Measurements from ENCODE around the gene KMT2E.
"Not testable (repeated sequence)": the region's sequence is repeated elsewhere in the genome, so short reads cannot be mapped to it uniquely, and the experiment has no call there.

Gene KMT2E

GRCh38 chr7:105046414-105046813 is 32.4 kb downstream of the KMT2E start:
- H3K4me1 ChIP-seq (ENCODE audit: insufficient read depth, low read length, severe bottlenecking), result no peaks in the 10 kb centered on the region
- TF ChIP-seq CTCF (IDR thresholded peaks at IDR 0.05; ENCODE audit: low read length) (no peak), EZH2 (IDR thresholded peaks at IDR 0.05; ENCODE audit: borderline replicate concordance, low read length) (no peak)
- H2AFZ ChIP-seq (ENCODE audit: low read length), result no peak overlapping the region
- H3K4me2 ChIP-seq (ENCODE audit: low read length), result no peak overlapping the region
- no peaks in the 10 kb centered on the region for H3K27me3 ChIP-seq (ENCODE audit: insufficient read depth, low read length)
- H3F3A ChIP-seq (ENCODE audit: insufficient read depth, low read length), result no peaks in the 10 kb centered on the region
- 0 out of 2 replicates have a peak, but pooled peaks cover 2% of the 10 kb centered on the region for H4K20me1 ChIP-seq (ENCODE audit: insufficient read depth, low read length)
- H3K79me2 ChIP-seq (ENCODE audit: insufficient read depth, low read length), result peaks cover 53% of the 10 kb centered on the region
- H3K36me3 ChIP-seq (ENCODE audit: insufficient read depth, low read length), result peaks cover 96% of the 10 kb centered on the region
- H3K4me3 ChIP-seq (ENCODE audit: low read depth, low read length, poor library complexity, severe bottlenecking), result no peak overlapping the region
- no peak overlapping the region for H3K9ac ChIP-seq (ENCODE audit: low read length)
- H3K27ac ChIP-seq (ENCODE audit: low read depth, low read length, poor library complexity, severe bottlenecking), result no peak overlapping the region
- no peaks in the 10 kb centered on the region for H3K9me2 ChIP-seq (ENCODE audit: low read depth, low read length)
- no peaks in the 10 kb centered on the region for H3K9me3 ChIP-seq (ENCODE audit: low read length)

GRCh38 chr7:105047932-105048331 is 33.9 kb downstream of the KMT2E start:
- Histone ChIP-seq H3K36me3 (ENCODE audit: insufficient read depth, low read length) (peaks cover 89% of the 10 kb centered on the region), H3K9me3 (ENCODE audit: low read length) (no peaks in the 10 kb centered on the region), H4K20me1 (ENCODE audit: insufficient read depth, low read length) (0 out of 2 replicates have a peak, but pooled peaks cover 2% of the 10 kb centered on the region), H3K4me3 (ENCODE audit: low read depth, low read length, poor library complexity, severe bottlenecking) (no peak overlapping the region), H3K4me2 (ENCODE audit: low read length) (no peak overlapping the region), H3K27ac (ENCODE audit: low read depth, low read length, poor library complexity, severe bottlenecking) (no peak overlapping the region), H3K4me1 (ENCODE audit: insufficient read depth, low read length, severe bottlenecking) (no peaks in the 10 kb centered on the region), H3K9ac (ENCODE audit: low read length) (no peak overlapping the region), H3K27me3 (ENCODE audit: insufficient read depth, low read length) (no peaks in the 10 kb centered on the region), H3F3A (ENCODE audit: insufficient read depth, low read length) (no peaks in the 10 kb centered on the region), H3K79me2 (ENCODE audit: insufficient read depth, low read length) (peaks cover 49% of the 10 kb centered on the region), H3K9me2 (ENCODE audit: low read depth, low read length) (no peaks in the 10 kb centered on the region), H2AFZ (ENCODE audit: low read length) (no peak overlapping the region)
- TF ChIP-seq EZH2 (IDR thresholded peaks at IDR 0.05; ENCODE audit: borderline replicate concordance, low read length) (no peak), CTCF (IDR thresholded peaks at IDR 0.05; ENCODE audit: low read length) (no peak)

- Histone ChIP-seq H2AFZ (ENCODE audit: low read length) (no peak overlapping the region), H3K27me3 (ENCODE audit: insufficient read depth, low read length) (no peaks in the 10 kb centered on the region), H3K36me3 (ENCODE audit: insufficient read depth, low read length) (peaks cover 86% of the 10 kb centered on the region), H3K9me3 (ENCODE audit: low read length) (no peaks in the 10 kb centered on the region), H3K9me2 (ENCODE audit: low read depth, low read length) (no peaks in the 10 kb centered on the region), H3K4me2 (ENCODE audit: low read length) (no peak overlapping the region), H4K20me1 (ENCODE audit: insufficient read depth, low read length) (0 out of 2 replicates have a peak, but pooled peaks cover 2% of the 10 kb centered on the region), H3K4me3 (ENCODE audit: low read depth, low read length, poor library complexity, severe bottlenecking) (no peak overlapping the region), H3K9ac (ENCODE audit: low read length) (no peak overlapping the region), H3K79me2 (ENCODE audit: insufficient read depth, low read length) (peaks cover 56% of the 10 kb centered on the region), H3K27ac (ENCODE audit: low read depth, low read length, poor library complexity, severe bottlenecking) (no peak overlapping the region), H3K4me1 (ENCODE audit: insufficient read depth, low read length, severe bottlenecking) (no peaks in the 10 kb centered on the region), H3F3A (ENCODE audit: insufficient read depth, low read length) (no peaks in the 10 kb centered on the region)
- TF ChIP-seq CTCF (IDR thresholded peaks at IDR 0.05; ENCODE audit: low read length) (no peak), EZH2 (IDR thresholded peaks at IDR 0.05; ENCODE audit: borderline replicate concordance, low read length) (no peak)
Observed at GRCh38 chr7:105050493-105050892, 36.5 kb downstream of the KMT2E start.

GRCh38 chr7:105050899-105051298 is 36.9 kb downstream of the KMT2E start:
- not testable (repeated sequence) for H3K9ac ChIP-seq (ENCODE audit: low read length); H3K4me1 ChIP-seq (ENCODE audit: insufficient read depth, low read length, severe bottlenecking); H3K9me3 ChIP-seq (ENCODE audit: low read length); H4K20me1 ChIP-seq (ENCODE audit: insufficient read depth, low read length); H3F3A ChIP-seq (ENCODE audit: insufficient read depth, low read length); H3K27me3 ChIP-seq (ENCODE audit: insufficient read depth, low read length); H3K9me2 ChIP-seq (ENCODE audit: low read depth, low read length); H3K4me3 ChIP-seq (ENCODE audit: low read depth, low read length, poor library complexity, severe bottlenecking); H2AFZ ChIP-seq (ENCODE audit: low read length); H3K27ac ChIP-seq (ENCODE audit: low read depth, low read length, poor library complexity, severe bottlenecking); H3K4me2 ChIP-seq (ENCODE audit: low read length)
- Histone ChIP-seq H3K36me3 (ENCODE audit: insufficient read depth, low read length) (peaks cover 86% of the 10 kb centered on the region), H3K79me2 (ENCODE audit: insufficient read depth, low read length) (peaks cover 56% of the 10 kb centered on the region)
